Skeletal muscle tissue (tissue), 4 donors: ENCODE results near the gene PRRC2B. TPM values are rescaled to one million over a fixed set of nuclear protein-coding genes. Genes with fewer than 3 reads are reported as not detected.
A peak's percentile ranks its signal among the peaks of the same experiment; 100 is the strongest.

ENCODE experiments used
- H3K27ac ChIP-seq: one replicate; pipeline ENCODE4 v1.7.0; 2013; ENCODE audit warnings: mild to moderate bottlenecking, low read depth, low read length, inconsistent platforms
- H3K27me3 ChIP-seq, 3 donors: one replicate each; pipeline ENCODE4 v1.7.0; 2013; ENCODE audit warnings: low read length in 3 of 3; ENCODE audit not compliant: control insufficient read depth in 3 of 3, insufficient read depth in 3 of 3
- H3K36me3 ChIP-seq, 3 donors: one replicate each; pipeline ENCODE4 v1.7.0; 2013; ENCODE audit warnings: low read length in 3 of 3; ENCODE audit not compliant: control insufficient read depth in 3 of 3, insufficient read depth in 3 of 3
- H3K4me1 ChIP-seq, 3 donors: one replicate each; pipeline ENCODE4 v1.7.0; 2013; ENCODE audit warnings: low read length in 3 of 3, mild to moderate bottlenecking in 3 of 3; ENCODE audit not compliant: control insufficient read depth in 3 of 3, insufficient read depth in 3 of 3
- H3K4me3 ChIP-seq, 3 donors: one replicate each; pipeline ENCODE4 v1.7.0; 2013; ENCODE audit warnings: low read length in 3 of 3
- H3K9ac ChIP-seq, 3 donors: one replicate each; pipeline ENCODE4 v1.7.0; 2013; ENCODE audit warnings: low read length in 3 of 3, mild to moderate bottlenecking in 3 of 3, moderate library complexity in 2 of 3, low read depth in 1 of 3
- H3K9me3 ChIP-seq, 3 donors: one replicate each; pipeline ENCODE4 v1.7.0; 2013; ENCODE audit warnings: low read length in 3 of 3; ENCODE audit not compliant: control insufficient read depth in 3 of 3
- total RNA-seq: library from RNA; depleted of rRNA; stranded (reverse); fragments of >200 nt; gene quantifications from one replicate; pipeline ENCODE4 v1.2.3, GENCODE V29; 2014
- donor health status: Osteomylitis.

The PRRC2B gene
- total RNA-seq, 1 donor from 2014 or later = 68.4 TPM

DNA sequence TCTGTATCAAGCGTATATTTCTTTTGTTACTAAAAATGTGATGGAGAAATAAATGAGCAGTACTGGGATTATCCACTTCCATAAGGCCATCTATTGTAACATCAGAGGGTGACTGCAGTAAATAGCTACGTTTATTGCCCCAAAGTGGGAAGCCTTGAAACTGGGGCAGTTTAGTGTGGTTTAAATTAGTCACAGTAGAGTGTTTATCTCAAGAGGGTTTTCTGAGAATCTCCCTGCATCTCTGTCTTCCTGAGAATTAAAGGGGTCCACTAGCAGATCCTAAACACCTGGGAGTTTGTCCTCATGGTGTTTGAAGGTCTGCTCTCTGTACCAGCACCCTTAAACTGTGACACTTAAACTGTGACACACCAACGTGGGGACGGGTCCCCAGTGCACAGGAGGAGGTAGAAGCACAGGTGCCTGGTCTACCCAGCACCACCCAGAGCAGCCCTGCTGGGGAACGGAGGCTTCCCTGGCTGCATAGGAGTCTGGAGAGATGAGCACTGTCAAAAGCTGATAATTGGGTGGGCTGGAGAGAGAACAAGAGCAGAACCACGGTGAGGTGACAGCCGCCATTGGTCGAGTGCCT is 25.2 kb downstream of the PRRC2B start:
- no peaks in the 10 kb centered on the region for H3K9me3 ChIP-seq
- H3K27me3 ChIP-seq = no peaks in the 10 kb centered on the region
- no peak overlapping the region for H3K4me3 ChIP-seq
- peak overlapping the region; percentile 79 for H3K27ac ChIP-seq
- H3K4me1 ChIP-seq = peaks cover 65 to 71% (median 70%) of the 10 kb centered on the region in 3 donors
- no peaks in the 10 kb centered on the region for H3K36me3 ChIP-seq
- peak overlapping the region in 1 of 3 donors; percentile 62 for H3K9ac ChIP-seq

DNA sequence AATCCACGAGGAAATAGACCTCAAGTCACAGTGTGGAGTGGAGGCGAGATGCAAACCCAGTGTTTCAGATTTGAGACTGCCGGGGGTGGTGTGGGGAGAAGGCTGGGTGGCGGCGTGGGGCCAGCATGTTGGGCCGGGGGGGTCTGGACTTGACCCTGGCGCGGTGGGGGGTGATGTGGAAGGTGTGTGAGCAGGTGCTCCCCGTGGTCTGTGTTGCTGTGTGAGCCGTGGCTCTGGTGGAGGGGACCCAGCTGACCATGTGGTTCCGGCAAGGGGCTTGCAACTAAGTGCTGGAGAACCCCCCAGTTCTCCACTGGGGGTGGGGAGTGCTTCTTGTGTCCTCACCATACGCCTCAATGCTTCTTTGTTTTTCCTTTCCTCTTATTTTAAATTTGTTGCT is 25.8 kb downstream of the PRRC2B start:
- Histone ChIP-seq H3K9me3 (no peaks in the 10 kb centered on the region), H3K27ac (no peak overlapping the region), H3K4me3 (no peak overlapping the region), H3K9ac (no peak overlapping the region), H3K27me3 (no peaks in the 10 kb centered on the region), H3K4me1 (peaks cover 65 to 71% (median 70%) of the 10 kb centered on the region in 3 donors), H3K36me3 (no peaks in the 10 kb centered on the region)

DNA sequence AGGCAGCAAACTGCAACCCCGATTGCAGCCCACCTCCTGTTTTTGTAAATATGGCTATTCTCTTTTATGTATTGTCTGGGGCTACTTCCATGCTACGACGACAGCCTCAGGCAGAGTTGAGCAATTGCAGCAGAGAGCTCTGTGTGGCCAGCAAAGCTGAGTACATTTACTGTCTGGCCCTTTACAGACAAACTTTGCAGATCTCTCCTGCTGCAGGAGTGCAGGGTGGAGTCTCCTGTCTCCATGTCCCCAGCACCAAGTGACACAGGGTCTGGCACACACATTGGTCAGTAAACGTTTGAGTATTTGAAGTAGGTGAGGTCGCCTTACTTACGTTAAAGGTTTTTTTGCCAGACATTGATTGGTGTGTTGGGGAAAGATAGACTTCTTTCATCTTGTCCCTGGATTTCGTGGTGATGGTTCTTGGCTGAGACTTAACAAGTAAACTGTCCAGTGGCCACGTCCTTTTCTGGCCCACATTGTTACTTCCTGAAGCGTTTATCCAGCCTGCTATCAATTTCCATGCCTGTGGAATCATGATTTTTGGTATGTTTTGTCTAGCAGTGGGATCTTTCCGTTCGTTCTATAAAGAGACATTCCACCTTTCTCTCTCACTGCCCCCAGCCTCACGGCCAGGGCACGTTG is 27.2 kb downstream of the PRRC2B start:
- H3K36me3 ChIP-seq = no peaks in the 10 kb centered on the region
- H3K27me3 ChIP-seq = no peaks in the 10 kb centered on the region
- H3K9me3 ChIP-seq = no peaks in the 10 kb centered on the region
- H3K4me1 ChIP-seq = peaks cover 65 to 70% (median 65%) of the 10 kb centered on the region in 3 donors
- H3K9ac ChIP-seq = peak overlapping the region in 2 of 3 donors; percentile 3 to 57
- no peak overlapping the region for H3K4me3 ChIP-seq
- H3K27ac ChIP-seq = no peak overlapping the region

DNA sequence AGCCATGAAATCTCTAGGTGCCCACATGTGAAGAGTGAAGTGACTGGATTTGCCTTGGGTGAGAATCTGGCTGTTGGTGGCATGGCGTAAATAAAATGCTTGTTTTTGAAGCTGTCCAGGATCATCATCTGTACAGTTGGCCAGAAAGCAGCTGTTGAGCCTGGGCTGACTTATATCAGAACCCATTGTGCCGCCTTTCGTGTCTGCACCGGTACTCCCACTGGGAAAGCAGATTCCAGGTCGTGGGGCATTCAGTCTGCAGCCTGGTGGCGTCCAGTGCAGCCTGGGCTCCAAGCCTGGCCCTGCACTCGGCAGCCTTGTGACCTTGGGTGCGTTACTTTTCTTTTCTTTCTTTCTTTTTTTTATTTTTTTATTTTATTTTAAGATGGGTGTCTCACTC is 27.8 kb downstream of the PRRC2B start:
- peaks cover 65 to 70% (median 70%) of the 10 kb centered on the region in 3 donors for H3K4me1 ChIP-seq
- no peak overlapping the region for H3K27ac ChIP-seq
- no peaks in the 10 kb centered on the region for H3K27me3 ChIP-seq
- no peak overlapping the region for H3K4me3 ChIP-seq
- H3K9me3 ChIP-seq = no peaks in the 10 kb centered on the region
- no peaks in the 10 kb centered on the region for H3K36me3 ChIP-seq
- peak overlapping the region in 1 of 3 donors; percentile 57 for H3K9ac ChIP-seq

DNA sequence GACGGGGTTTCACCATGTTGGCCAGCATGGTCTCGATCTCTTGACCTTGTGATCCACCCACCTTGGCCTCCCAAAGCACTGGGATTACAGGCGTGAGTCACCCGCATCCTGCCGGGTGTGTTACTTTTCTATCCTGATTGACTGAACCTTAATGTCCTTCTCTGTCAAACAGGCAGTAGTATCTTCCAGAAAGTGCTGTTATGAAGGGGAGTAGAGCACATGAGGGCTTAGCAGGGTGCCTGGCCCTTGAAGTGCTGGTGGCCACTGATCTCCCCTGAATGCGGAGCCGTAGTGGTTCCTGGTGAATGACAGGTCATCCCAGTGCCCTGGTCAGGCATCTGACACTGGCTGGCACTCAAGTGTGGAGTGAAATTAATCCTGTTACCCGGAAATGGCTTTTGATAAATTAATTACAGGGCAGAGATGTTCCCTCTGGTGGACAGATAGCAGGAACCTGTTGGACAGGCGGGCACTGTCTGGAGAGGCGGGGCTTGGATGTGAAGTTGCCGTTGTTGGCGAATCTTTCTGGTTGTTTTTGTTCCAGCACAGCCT is 28.4 kb downstream of the PRRC2B start:
- H3K27me3 ChIP-seq = no peaks in the 10 kb centered on the region
- H3K9me3 ChIP-seq = no peaks in the 10 kb centered on the region
- H3K36me3 ChIP-seq = no peaks in the 10 kb centered on the region
- peak overlapping the region; percentile 74 for H3K27ac ChIP-seq
- H3K4me1 ChIP-seq = peaks cover 64 to 68% (median 68%) of the 10 kb centered on the region in 3 donors
- peak overlapping the region in 1 of 3 donors; percentile 47 for H3K9ac ChIP-seq
- H3K4me3 ChIP-seq = peak overlapping the region in 1 of 3 donors; percentile 8

DNA sequence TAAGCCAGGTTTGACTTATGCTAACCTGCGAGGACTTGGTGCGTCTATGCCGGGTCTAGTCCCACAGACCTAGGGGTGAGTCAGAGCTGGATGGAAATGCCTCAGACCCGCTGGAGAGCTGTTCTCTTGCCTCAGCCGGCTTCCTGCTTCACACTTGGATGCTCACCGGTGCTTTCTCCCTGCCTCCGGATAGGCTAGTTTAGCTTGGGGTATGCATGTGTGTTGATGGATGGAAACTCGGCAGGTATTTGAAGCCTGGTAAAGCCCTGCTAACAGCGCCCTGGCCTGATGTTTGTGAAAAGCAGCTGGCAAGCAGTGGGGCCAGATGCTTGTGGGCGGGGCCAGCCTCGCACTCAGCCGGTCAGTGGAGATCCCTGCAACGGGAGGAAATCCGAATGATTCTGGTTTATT is 29.3 kb downstream of the PRRC2B start:
- Histone ChIP-seq H3K27ac (peak overlapping the region; percentile 74), H3K27me3 (no peaks in the 10 kb centered on the region), H3K9me3 (no peaks in the 10 kb centered on the region), H3K9ac (peak overlapping the region; percentile 24 to 34 (median 32)), H3K36me3 (no peaks in the 10 kb centered on the region), H3K4me1 (peaks cover 56 to 60% (median 59%) of the 10 kb centered on the region in 3 donors), H3K4me3 (peak overlapping the region; percentile 14 to 56 (median 40))

DNA sequence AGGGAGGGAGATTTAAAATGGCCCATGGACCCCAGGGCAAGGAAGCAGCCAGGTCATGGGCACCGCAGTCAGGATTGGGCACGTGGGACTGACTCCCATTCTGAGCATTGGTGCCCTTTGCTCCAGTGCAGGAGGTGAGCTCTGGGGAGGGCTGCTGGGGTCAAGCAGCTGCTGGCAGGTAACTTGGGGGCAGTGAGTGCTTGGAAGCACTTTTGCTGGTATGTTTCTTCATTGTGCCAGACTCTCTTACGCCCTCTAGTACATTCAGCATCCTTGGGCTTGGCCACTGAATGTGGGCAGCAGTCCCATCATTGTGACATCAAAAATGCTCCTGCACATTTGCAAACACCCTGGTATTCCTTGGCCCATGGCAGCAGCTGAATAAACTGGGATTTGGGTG is 32.7 kb downstream of the PRRC2B start:
- no peak overlapping the region for H3K4me3 ChIP-seq
- H3K36me3 ChIP-seq = peaks cover 0 to 2% (median 0%) of the 10 kb centered on the region in 3 donors
- H3K27ac ChIP-seq = no peak overlapping the region
- no peak overlapping the region for H3K9ac ChIP-seq
- H3K27me3 ChIP-seq = no peaks in the 10 kb centered on the region
- H3K9me3 ChIP-seq = no peaks in the 10 kb centered on the region
- H3K4me1 ChIP-seq = peaks cover 29 to 40% (median 35%) of the 10 kb centered on the region in 3 donors

DNA sequence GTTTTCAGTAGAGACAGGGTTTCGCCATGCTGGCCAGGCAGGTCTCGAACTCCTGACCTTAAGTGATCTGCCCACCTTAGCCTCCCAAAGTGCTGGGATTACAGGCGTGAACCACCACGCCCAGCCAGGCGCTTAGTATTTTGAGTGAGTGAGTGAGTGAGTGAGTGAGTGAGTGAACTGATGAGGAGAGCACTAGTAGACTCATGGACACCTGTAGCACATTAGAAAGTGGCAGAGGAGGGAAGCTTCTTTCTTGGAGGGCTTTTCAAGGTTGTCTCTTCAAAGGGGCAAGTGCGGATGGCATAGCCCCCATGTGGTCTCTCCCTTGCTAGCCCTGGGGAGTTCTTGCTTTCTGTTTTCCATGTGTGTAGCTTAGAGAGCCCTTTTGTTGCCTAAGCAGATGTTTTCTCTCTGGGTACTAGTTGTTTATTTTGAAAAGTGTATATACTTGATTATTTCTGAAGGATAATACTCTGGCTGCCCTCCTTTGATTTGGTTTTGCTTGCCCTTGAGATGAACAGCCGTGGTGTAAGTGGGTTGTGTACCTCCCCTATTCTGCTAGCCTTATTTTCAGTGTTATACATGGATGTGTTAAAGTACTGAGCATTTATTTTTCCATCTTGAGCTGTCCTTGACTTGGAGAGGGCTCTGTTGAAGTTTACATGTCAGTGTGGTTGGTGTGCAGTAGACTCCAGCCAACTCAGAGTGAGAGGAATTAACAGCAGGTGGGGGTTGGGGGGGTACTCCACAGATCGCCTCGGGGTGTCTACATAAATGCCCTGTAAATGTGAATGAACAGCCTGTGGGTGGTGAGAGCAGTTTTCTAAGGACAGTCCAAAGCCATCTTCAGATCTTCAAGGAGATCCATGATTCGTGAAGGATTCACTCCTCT is 35.5 kb downstream of the PRRC2B start:
- H3K4me3 ChIP-seq = no peak overlapping the region
- H3K9ac ChIP-seq = peak overlapping the region in 1 of 3 donors; percentile 1
- no peaks in the 10 kb centered on the region for H3K9me3 ChIP-seq
- no peaks in the 10 kb centered on the region for H3K27me3 ChIP-seq
- peaks cover 18 to 24% (median 22%) of the 10 kb centered on the region in 3 donors for H3K36me3 ChIP-seq
- no peak overlapping the region for H3K27ac ChIP-seq
- peaks cover 19 to 29% (median 20%) of the 10 kb centered on the region in 3 donors for H3K4me1 ChIP-seq

DNA sequence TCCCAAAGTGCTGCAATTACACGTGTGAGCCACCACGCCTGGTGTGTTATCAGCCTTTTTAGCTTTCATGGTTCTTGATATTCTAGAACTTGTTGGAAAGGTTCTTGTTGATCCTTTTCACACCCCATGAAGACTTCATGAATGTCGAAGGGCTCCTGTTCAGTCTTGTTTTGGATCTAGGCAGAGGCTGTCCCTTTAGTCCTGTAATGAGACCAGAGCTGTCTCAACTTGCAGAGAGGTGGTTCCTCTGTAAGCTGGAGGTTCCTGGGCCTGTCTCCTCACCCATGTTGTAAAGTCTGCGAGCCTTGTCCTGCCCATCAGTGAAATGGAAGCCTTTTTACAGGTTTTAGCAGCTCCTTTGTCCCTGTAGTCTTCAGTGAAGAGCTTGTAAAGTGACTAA is 38.2 kb downstream of the PRRC2B start:
- no peak overlapping the region for H3K27ac ChIP-seq
- no peak overlapping the region for H3K4me3 ChIP-seq
- no peaks in the 10 kb centered on the region for H3K27me3 ChIP-seq
- no peak overlapping the region for H3K9ac ChIP-seq
- H3K9me3 ChIP-seq = no peaks in the 10 kb centered on the region
- H3K4me1 ChIP-seq = peaks cover 15 to 31% (median 28%) of the 10 kb centered on the region in 3 donors
- peaks cover 28 to 37% (median 28%) of the 10 kb centered on the region in 3 donors for H3K36me3 ChIP-seq
